GM13976 (cell line): Measurements from ENCODE around the gene ZHX3.

Experiments used
- DNase-seq: peaks from one replicate; pipeline ENCODE4 v3.0.0; 2012; ENCODE audit warnings: low spot score
- in situ Hi-C: fragments of 300-500 bp; cut with MboI; formaldehyde crosslinking; loops from one replicate; pipeline ENCODE4 v1.12.0; 2022; ENCODE audit warnings: low sequenced_read_pairs, mixed read lengths, inconsistent platforms; ENCODE audit not compliant: unreplicated experiment
- TF ChIP-seq, protein P1 (sequence below): IDR thresholded peaks from 2 replicates; pipeline ENCODE4 v1.5.1; 2012; ENCODE audit warnings: borderline replicate concordance, mild to moderate bottlenecking; ENCODE audit not compliant: insufficient read depth; ENCODE audit errors: extremely low read depth, missing control alignments, control extremely low read depth

Gene ZHX3

DNA sequence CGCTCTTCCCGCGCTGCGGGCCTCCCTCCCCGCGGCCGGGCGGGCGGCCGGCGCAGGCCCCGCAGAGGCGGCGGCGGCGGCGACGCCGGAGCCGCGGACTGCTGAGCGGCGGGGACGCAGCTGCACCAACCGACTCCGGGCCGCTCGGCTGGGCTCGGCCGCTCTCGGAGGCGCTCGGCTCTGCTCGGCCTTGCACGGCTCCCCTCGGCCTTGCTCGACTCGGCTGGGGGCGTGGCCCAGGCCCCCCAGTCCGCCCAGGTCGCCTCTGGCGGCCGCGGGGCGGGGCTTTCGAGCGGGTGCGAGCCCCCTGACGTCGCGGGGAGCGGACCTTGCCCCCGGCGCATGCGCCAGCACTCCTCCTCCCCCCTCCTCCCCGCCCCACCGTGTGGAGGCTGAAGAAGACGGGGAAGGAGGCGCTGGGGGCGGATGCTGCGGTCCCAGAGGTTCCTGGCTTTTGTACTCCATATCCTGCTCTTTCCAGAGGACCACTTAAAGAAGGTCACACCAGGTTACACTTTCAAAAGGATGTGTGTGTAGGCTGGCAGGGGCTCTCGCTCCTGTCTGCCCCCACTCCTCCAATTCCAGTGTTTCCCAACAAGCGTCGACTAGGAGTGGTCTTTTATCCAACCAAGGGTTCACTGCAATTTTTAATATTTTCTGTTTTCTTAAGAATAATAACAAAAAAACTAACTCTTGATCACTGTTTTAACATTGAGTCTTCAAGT is at the start of gene ZHX3:
Gene ZHX3 (minus strand): TSS at position 186 of the 725 bp plus-strand sequence. CDS start 112,815 bp downstream, outside the sequence.
- in situ Hi-C loops = no loop called here
- TF ChIP-seq, protein P1, sequence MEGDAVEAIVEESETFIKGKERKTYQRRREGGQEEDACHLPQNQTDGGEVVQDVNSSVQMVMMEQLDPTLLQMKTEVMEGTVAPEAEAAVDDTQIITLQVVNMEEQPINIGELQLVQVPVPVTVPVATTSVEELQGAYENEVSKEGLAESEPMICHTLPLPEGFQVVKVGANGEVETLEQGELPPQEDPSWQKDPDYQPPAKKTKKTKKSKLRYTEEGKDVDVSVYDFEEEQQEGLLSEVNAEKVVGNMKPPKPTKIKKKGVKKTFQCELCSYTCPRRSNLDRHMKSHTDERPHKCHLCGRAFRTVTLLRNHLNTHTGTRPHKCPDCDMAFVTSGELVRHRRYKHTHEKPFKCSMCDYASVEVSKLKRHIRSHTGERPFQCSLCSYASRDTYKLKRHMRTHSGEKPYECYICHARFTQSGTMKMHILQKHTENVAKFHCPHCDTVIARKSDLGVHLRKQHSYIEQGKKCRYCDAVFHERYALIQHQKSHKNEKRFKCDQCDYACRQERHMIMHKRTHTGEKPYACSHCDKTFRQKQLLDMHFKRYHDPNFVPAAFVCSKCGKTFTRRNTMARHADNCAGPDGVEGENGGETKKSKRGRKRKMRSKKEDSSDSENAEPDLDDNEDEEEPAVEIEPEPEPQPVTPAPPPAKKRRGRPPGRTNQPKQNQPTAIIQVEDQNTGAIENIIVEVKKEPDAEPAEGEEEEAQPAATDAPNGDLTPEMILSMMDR = no peak
- peak; percentile 100 for DNase-seq

DNA sequence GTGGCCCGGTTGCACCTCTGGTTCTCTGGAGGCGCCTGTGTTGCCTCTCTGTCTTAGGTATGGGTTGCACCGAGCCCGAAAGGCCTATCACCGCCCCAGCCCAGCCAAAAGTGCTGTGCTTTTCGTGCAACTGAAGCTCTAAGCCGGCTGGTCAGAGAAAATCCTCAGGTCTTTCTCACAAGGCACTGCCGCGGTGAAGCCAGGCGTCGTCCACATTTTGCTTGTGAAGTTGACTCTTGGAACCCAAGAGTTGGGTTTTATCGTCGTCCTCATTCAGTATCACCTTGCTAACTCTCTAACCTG is 49.8 kb upstream of the ZHX3 start:
- in situ Hi-C loops = no loop called here
- DNase-seq = no peak
- TF ChIP-seq, protein P1 = no peak

GRCh38 chr20:41366546-41367392 is 49.2 kb upstream of the ZHX3 start, which contains the start of gene EMILIN3:
Gene EMILIN3, minus strand, starts transcription at chr20:41366818. Its CDS starts 184 bp downstream, at chr20:41366634.
- TF ChIP-seq, protein P1 = no peak
- in situ Hi-C loops = no loop called here

DNA sequence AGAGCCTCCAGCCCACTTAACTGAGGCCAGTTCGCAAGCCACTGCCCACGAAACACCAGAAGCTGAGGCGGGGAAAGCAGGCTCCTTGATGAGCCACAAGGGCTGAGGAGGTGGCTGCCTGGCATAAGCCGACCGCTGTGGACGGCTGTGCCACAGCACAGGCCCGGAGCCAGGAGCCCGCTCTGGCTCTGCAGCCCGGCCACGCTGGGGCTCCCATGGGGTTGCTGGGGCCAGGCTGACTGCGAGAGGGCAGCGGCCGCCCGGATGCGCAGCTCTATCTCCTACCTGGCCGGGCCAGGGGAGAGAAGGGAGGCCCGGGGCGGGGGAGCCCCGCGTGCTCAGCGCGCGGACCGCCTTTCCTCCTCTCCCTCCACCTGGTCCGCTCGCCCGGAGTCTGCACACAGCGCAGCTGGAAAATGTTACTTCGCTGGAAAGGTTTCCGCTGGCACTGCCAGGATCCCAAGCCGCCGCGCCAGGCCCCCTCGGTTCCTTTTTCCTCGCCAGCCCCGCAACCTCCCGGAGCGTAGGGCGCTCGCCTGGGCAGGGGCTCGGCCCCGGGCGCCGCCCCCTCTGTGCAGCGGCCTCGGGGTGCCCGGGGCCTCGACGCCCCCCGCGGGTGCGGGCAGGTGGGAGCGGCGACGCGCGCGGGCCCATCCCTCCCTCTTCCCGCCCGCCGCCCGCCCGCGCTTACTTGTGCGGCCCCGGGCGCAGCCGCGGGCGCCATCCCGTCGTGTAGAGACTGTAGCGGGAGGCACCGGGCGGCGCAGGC is 48.4 kb upstream of the ZHX3 start:
- DNase-seq = no peak
- in situ Hi-C loops = no loop called here
- TF ChIP-seq, protein P1 = no peak

More at GRCh38 chr20:41366546-41367392, 49.2 kb upstream of the ZHX3 start, which contains the start of gene EMILIN3:
- DNase-seq = no peak

- TF ChIP-seq, protein P1 = no peak
- in situ Hi-C loops = no loop called here
- DNase-seq = no peak
Measured at GRCh38 chr20:41364967-41365765, 47.6 kb upstream of the ZHX3 start.
